GM23338 (cell line): ENCODE measurements around the gene FAM229B. TPM values are rescaled to one million over a fixed set of nuclear protein-coding genes. Genes with fewer than 3 reads are reported as not detected.

Experiments
- ATAC-seq: fragments of 200-7000 bp; cut with Tn5 transposase; 3 replicates; pipeline ENCODE4 v1.9.1; 2020
- DNase-seq: peaks from one replicate; pipeline ENCODE4 v3.0.0-alpha.2; 2015; ENCODE audit warnings: low spot score
- H2AFZ ChIP-seq: fragments of 200-600 bp; sonication (generic); 2 replicates; pipeline ENCODE4 v1.8.0; 2016; ENCODE audit warnings: antibody characterized with exemption, mild to moderate bottlenecking, moderate library complexity
- H3F3A ChIP-seq: fragments of 200-600 bp; sonication (generic); replicated peaks from 2 replicates; pipeline ENCODE4 v1.8.0; 2017; ENCODE audit warnings: antibody characterized with exemption, mixed run types, low read depth
- H3K27ac ChIP-seq: fragments of 200-600 bp; sonication (generic); 2 replicates; pipeline ENCODE4 v1.6.1; 2016; ENCODE audit warnings: low read depth
- H3K27me3 ChIP-seq: fragments of 200-600 bp; sonication (generic); 2 replicates; pipeline ENCODE4 v1.8.0; 2016; ENCODE audit warnings: mild to moderate bottlenecking, mixed run types, moderate library complexity; ENCODE audit not compliant: insufficient read depth
- H3K36me3 ChIP-seq: fragments of 200-600 bp; sonication (generic); 2 replicates; pipeline ENCODE4 v1.8.0; 2016; ENCODE audit warnings: mild to moderate bottlenecking; ENCODE audit not compliant: insufficient read depth
- H3K4me1 ChIP-seq: fragments of 200-600 bp; sonication (generic); 2 replicates; pipeline ENCODE4 v1.8.0; 2016; ENCODE audit warnings: mild to moderate bottlenecking, moderate library complexity; ENCODE audit not compliant: insufficient read depth
- H3K4me2 ChIP-seq: fragments of 200-600 bp; sonication (generic); 2 replicates; pipeline ENCODE4 v1.7.1; 2017; ENCODE audit warnings: mixed run types
- H3K4me3 ChIP-seq: fragments of 200-600 bp; sonication (generic); 2 replicates; pipeline ENCODE4 v1.6.1; 2016; ENCODE audit warnings: mixed run types
- H3K79me2 ChIP-seq: fragments of 200-600 bp; sonication (generic); replicated peaks from 2 replicates; pipeline ENCODE4 v1.8.0; 2017; ENCODE audit warnings: mild to moderate bottlenecking; ENCODE audit not compliant: insufficient read depth
- H3K9me2 ChIP-seq: fragments of 200-600 bp; sonication (generic); 2 replicates; pipeline ENCODE4 v1.8.0; 2017; ENCODE audit not compliant: insufficient read depth
- H4K20me1 ChIP-seq: fragments of 200-600 bp; sonication (generic); replicated peaks from 2 replicates; pipeline ENCODE4 v1.8.0; 2017; ENCODE audit warnings: mild to moderate bottlenecking; ENCODE audit not compliant: insufficient read depth
- H3K27ac Mint-ChIP-seq: 2 replicates; pipeline ENCODE4 v1.8.0; 2020; ENCODE audit warnings: inconsistent platforms, mild to moderate bottlenecking, moderate library complexity, mixed read lengths
- H3K27me3 Mint-ChIP-seq: 3 replicates; pipeline ENCODE4 v1.8.0; 2022; ENCODE audit warnings: low read depth, mild to moderate bottlenecking, moderate library complexity, mixed read lengths, inconsistent platforms; ENCODE audit not compliant: insufficient read depth, poor library complexity
- H3K36me3 Mint-ChIP-seq: 3 replicates; pipeline ENCODE4 v1.8.0; 2021; ENCODE audit warnings: low read depth, mild to moderate bottlenecking, inconsistent platforms, moderate library complexity, mixed read lengths
- H3K4me1 Mint-ChIP-seq: 3 replicates; pipeline ENCODE4 v1.8.0; 2020; ENCODE audit warnings: mild to moderate bottlenecking, inconsistent platforms, mixed read lengths
- H3K4me3 Mint-ChIP-seq: 3 replicates; pipeline ENCODE4 v1.8.0; 2021; ENCODE audit warnings: moderate library complexity, mild to moderate bottlenecking, inconsistent platforms, mixed read lengths
- H3K9me3 Mint-ChIP-seq: 3 replicates; pipeline ENCODE4 v1.8.0; 2020; ENCODE audit warnings: moderate library complexity, mild to moderate bottlenecking, inconsistent platforms, mixed read lengths
- CREB1 ChIP-seq: fragments of 250-450 bp; sonication (Bioruptor Pico); IDR thresholded peaks from 2 replicates; pipeline ENCODE4 v1.5.0; 2020; ENCODE audit warnings: low read depth, mild to moderate bottlenecking, moderate library complexity
- EZH2 ChIP-seq: fragments of 200-600 bp; sonication (generic); IDR thresholded peaks from one replicate; pipeline ENCODE4 v1.8.0; 2017; ENCODE audit warnings: antibody characterized with exemption, mild to moderate bottlenecking, low read depth; ENCODE audit not compliant: unreplicated experiment
- EZH2phosphoT487 ChIP-seq: fragments of 200-600 bp; sonication (generic); IDR thresholded peaks from one replicate; pipeline ENCODE4 v1.8.1; 2018; ENCODE audit warnings: antibody characterized with exemption; ENCODE audit not compliant: unreplicated experiment
- JUNB ChIP-seq: IDR thresholded peaks from one replicate; pipeline ENCODE4 v1.6.1; 2016; ENCODE audit warnings: antibody characterized with exemption; ENCODE audit not compliant: unreplicated experiment
- POLR2AphosphoS5 ChIP-seq: IDR thresholded peaks from 2 replicates; pipeline ENCODE4 v1.6.1; 2016; ENCODE audit warnings: antibody characterized with exemption, low read depth
- REST ChIP-seq: IDR thresholded peaks from one replicate; pipeline ENCODE4 v1.6.1; 2018; ENCODE audit warnings: antibody characterized with exemption; ENCODE audit not compliant: unreplicated experiment
- STAT1 ChIP-seq: IDR thresholded peaks from one replicate; pipeline ENCODE4 v1.6.1; 2016; ENCODE audit warnings: antibody characterized with exemption; ENCODE audit not compliant: unreplicated experiment
- ZNF114 ChIP-seq: fragments of 250-450 bp; sonication (Bioruptor Pico); IDR thresholded peaks from 2 replicates; pipeline ENCODE4 v1.5.0; 2020; ENCODE audit warnings: mild to moderate bottlenecking, moderate library complexity
- ZNF331 ChIP-seq: fragments of 250-450 bp; sonication (Bioruptor Pico); IDR thresholded peaks from 2 replicates; pipeline ENCODE4 v1.5.0; 2020; ENCODE audit warnings: low read depth, mild to moderate bottlenecking, moderate library complexity
- ZNF462 ChIP-seq: fragments of 250-450 bp; sonication (Bioruptor Pico); IDR thresholded peaks from 2 replicates; pipeline ENCODE4 v1.5.0; 2020; ENCODE audit warnings: mild to moderate bottlenecking, moderate library complexity
- polyA plus RNA-seq: library from polyadenylated mRNA; unstranded; fragments of >200 nt; fragmentation: Nextera tagmentation; extraction: Ambion mirVana; gene quantifications from 2 replicates; pipeline ENCODE4 v1.2.1, GENCODE V29; 2016
- total RNA-seq: library from RNA; depleted of rRNA; stranded (reverse); fragments of >200 nt; shearing (Covaris generic); gene quantifications from 2 replicates; pipeline ENCODE4 v1.2.3, GENCODE V29; 2014

FAM229B gene
- total and polyA plus RNA-seq, 2 experiments from 2014 or later: 4.4 to 32.9 TPM

DNA sequence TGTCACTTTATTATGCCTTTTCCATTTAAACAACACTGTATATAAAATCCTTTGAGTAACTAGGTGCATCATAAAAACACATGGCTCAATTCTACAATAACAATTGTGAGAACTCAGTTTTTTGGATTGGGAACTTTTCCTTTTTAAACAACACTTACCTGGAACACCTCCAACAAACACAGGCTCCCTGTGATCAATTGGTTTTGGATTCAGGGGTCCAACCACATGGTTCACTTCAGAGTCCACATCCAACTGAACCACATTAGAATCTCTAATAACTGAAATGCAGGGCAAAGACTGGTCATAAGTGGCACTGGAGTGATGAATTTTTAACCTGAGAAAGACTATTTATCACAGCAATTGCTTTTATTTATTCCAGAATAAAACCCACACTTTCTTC lies 26.5 kb downstream of the FAM229B start (continued):
- TF ChIP-seq EZH2phosphoT487 (no peak), JUNB (no peak), REST (no peak)

- TF ChIP-seq ZNF331 (CRISPR knock-in tag) (no peak), JUNB (no peak), POLR2AphosphoS5 (no peak), REST (no peak), ZNF114 (CRISPR knock-in tag) (no peak), STAT1 (no peak), CREB1 (no peak), EZH2 (no peak), ZNF462 (CRISPR knock-in tag) (no peak)
- H3F3A ChIP-seq: no peaks in the 10 kb centered on the region
- H3K9me2 ChIP-seq: no peaks in the 10 kb centered on the region
- no peaks in the 10 kb centered on the region for H4K20me1 ChIP-seq
- no peak overlapping the region for H2AFZ ChIP-seq
- Mint-ChIP-seq H3K4me3 (no peak overlapping the region), H3K4me1 (no peaks in the 10 kb centered on the region), H3K27ac (no peak overlapping the region), H3K36me3 (no peaks in the 10 kb centered on the region), H3K27me3 (no peaks in the 10 kb centered on the region), H3K9me3 (no peaks in the 10 kb centered on the region)
- no peaks in the 10 kb centered on the region for H3K27me3 ChIP-seq
- no peak overlapping the region for H3K4me2 ChIP-seq
- H3K4me1 ChIP-seq: no peaks in the 10 kb centered on the region
- no peaks in the 10 kb centered on the region for H3K79me2 ChIP-seq
- DNase-seq (no peak), ATAC-seq (no peak)
- no peak overlapping the region for H3K27ac ChIP-seq
- no peak overlapping the region for H3K4me3 ChIP-seq
- no peaks in the 10 kb centered on the region for H3K36me3 ChIP-seq
These were observed 27.3 kb downstream of the FAM229B start for GRCh38 chr6:112114577-112115223.
